ENCODE measurements around the gene PFN1. TPM values are rescaled to one million over a fixed set of nuclear protein-coding genes. Genes with fewer than 3 reads are reported as not detected.

The PFN1 gene
- total RNA-seq, 3 donors from 2014 or later: 605 to 825 (median 723) TPM

- DNase-seq (peak in 2 of 3 donors; percentile 24 to 54), ATAC-seq (peak; percentile 0)
- H3K36me3 ChIP-seq (ENCODE audit: low read depth): no peaks in the 10 kb centered on the region
- intact Hi-C loops (cut with DNase I, micrococcal nuclease): no loop called here
- H3K4me1 ChIP-seq (ENCODE audit: low read depth): peaks cover 31% of the 10 kb centered on the region
- peak overlapping the region; percentile 77 for H3K4me3 ChIP-seq
- no peaks in the 10 kb centered on the region for H3K9me3 ChIP-seq
- TF ChIP-seq CTCF (IDR thresholded peaks at IDR 0.05): no peak
These were observed 9.4 kb downstream of the PFN1 start for GRCh38 chr17:4938688-4939545.

GRCh38 chr17:4938069-4938491, 10.2 kb downstream of the PFN1 start:
- H3K4me1 ChIP-seq (ENCODE audit: low read depth): peaks cover 31% of the 10 kb centered on the region
- no peak overlapping the region for H3K4me3 ChIP-seq
- TF ChIP-seq CTCF (IDR thresholded peaks at IDR 0.05): no peak
- no peaks in the 10 kb centered on the region for H3K9me3 ChIP-seq
- no peaks in the 10 kb centered on the region for H3K36me3 ChIP-seq (ENCODE audit: low read depth)
- intact Hi-C loops (cut with DNase I, micrococcal nuclease): no loop called here
- DNase-seq (peak in 1 of 3 donors; percentile 48), ATAC-seq (no peak)

- no peaks in the 10 kb centered on the region for H3K36me3 ChIP-seq (ENCODE audit: low read depth)
- no peak for TF ChIP-seq CTCF (IDR thresholded peaks at IDR 0.05)
- intact Hi-C loops (cut with DNase I, micrococcal nuclease): no loop called here
These were observed 10.8 kb downstream of the PFN1 start for GRCh38 chr17:4937553-4937952.

GRCh38 chr17:4936436-4936835, 11.9 kb downstream of the PFN1 start:
- Histone ChIP-seq H3K36me3 (ENCODE audit: low read depth) (no peaks in the 10 kb centered on the region), H3K4me1 (ENCODE audit: low read depth) (peaks cover 25% of the 10 kb centered on the region), H3K4me3 (no peak overlapping the region), H3K9me3 (no peaks in the 10 kb centered on the region)
- TF ChIP-seq CTCF (IDR thresholded peaks at IDR 0.05): no peak
- DNase-seq (peak in 1 of 3 donors; percentile 12), ATAC-seq (no peak)
- intact Hi-C loops (cut with DNase I, micrococcal nuclease): no loop called here

More at GRCh38 chr17:4937553-4937952, 10.8 kb downstream of the PFN1 start:
- H3K9me3 ChIP-seq: no peaks in the 10 kb centered on the region
- DNase-seq: peak in 1 of 3 donors; percentile 49
- peaks cover 31% of the 10 kb centered on the region for H3K4me1 ChIP-seq (ENCODE audit: low read depth)
- ATAC-seq: no peak
- no peak overlapping the region for H3K4me3 ChIP-seq

GRCh38 chr17:4935650-4936049, 12.7 kb downstream of the PFN1 start:
- no peak overlapping the region for H3K4me3 ChIP-seq
- no peaks in the 10 kb centered on the region for H3K36me3 ChIP-seq (ENCODE audit: low read depth)
- intact Hi-C loops (cut with DNase I, micrococcal nuclease): no loop called here
- DNase-seq (peak in 2 of 3 donors; percentile 11 to 22), ATAC-seq (no peak)
- H3K4me1 ChIP-seq (ENCODE audit: low read depth): peaks cover 17% of the 10 kb centered on the region
- H3K9me3 ChIP-seq: no peaks in the 10 kb centered on the region
- TF ChIP-seq CTCF (IDR thresholded peaks at IDR 0.05): no peak
